Caki2 (cell line): ENCODE data around the gene NCKAP1. TPM values are rescaled to one million over a fixed set of nuclear protein-coding genes. Genes with fewer than 3 reads are reported as not detected.
A peak's percentile ranks its signal among the peaks of the same experiment; 100 is the strongest.

Experiments
- DNase-seq: peaks from one replicate; pipeline ENCODE4 v3.0.0-alpha.2; 2015; ENCODE audit warnings: low read depth
- in situ Hi-C: cut with HindIII; loops from 2 replicates; pipeline ENCODE4 v1.10.0; 2016; ENCODE audit warnings: low sequenced_read_pairs, low pct_unique_long_range_greater_than_20kb, mixed read lengths
- total RNA-seq: library from RNA; depleted of rRNA; stranded (reverse); fragments of >200 nt; shearing (Covaris generic); gene quantifications from 2 replicates; pipeline ENCODE4 v1.2.3, GENCODE V29; 2014; ENCODE audit warnings: low replicate concordance; rRNA removed

The NCKAP1 gene, protein sequence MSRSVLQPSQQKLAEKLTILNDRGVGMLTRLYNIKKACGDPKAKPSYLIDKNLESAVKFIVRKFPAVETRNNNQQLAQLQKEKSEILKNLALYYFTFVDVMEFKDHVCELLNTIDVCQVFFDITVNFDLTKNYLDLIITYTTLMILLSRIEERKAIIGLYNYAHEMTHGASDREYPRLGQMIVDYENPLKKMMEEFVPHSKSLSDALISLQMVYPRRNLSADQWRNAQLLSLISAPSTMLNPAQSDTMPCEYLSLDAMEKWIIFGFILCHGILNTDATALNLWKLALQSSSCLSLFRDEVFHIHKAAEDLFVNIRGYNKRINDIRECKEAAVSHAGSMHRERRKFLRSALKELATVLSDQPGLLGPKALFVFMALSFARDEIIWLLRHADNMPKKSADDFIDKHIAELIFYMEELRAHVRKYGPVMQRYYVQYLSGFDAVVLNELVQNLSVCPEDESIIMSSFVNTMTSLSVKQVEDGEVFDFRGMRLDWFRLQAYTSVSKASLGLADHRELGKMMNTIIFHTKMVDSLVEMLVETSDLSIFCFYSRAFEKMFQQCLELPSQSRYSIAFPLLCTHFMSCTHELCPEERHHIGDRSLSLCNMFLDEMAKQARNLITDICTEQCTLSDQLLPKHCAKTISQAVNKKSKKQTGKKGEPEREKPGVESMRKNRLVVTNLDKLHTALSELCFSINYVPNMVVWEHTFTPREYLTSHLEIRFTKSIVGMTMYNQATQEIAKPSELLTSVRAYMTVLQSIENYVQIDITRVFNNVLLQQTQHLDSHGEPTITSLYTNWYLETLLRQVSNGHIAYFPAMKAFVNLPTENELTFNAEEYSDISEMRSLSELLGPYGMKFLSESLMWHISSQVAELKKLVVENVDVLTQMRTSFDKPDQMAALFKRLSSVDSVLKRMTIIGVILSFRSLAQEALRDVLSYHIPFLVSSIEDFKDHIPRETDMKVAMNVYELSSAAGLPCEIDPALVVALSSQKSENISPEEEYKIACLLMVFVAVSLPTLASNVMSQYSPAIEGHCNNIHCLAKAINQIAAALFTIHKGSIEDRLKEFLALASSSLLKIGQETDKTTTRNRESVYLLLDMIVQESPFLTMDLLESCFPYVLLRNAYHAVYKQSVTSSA
- 72.8 and 88.9 TPM in 2 replicates for total RNA-seq

DNA sequence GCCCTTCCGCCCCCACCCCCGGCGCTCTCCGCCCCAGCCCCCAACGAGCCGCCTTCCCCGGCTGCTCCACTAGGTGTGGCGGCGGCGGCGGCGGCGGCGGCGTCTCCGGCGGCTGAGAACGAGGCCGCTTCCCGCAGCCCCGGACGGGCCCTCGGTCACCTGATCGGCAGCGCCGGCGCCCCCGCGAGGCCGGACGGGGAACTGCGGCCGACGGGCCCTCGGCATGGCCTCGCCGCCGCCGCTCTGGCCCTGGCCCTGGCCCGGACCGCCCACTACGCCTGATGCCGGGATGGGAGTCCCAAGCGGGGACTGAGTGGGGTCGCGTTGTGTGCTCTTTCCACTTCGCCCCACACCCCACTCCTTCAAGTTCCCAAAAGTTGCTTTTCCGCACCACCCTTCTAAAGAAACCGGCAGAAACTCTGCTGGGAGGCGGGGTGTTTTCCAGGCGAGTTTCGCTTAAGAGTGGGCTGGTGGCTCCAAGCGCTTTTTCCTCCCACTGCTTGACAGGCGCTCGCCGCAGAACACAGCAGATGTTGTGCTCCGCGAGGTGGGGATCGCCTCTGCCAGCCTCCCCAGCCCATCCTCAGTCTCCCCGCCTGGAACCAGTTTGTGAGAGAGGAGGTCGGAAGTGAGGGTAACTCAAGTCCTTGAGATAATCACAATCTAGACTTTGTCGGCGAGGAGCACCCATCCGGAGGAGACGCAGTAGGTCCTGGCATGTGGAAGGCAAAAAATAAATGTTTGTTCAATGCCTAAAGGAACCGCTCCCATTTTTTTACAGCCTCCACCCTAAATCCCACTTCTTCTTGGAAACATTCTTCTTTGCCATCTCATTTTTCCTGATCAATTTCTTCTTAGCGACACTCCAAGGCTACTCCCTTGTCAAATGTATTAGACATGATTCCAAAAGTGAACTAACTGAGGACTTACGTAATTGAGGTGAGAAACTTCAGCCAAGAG lies at the start of gene NCKAP1:
NCKAP1 (minus strand) TSS at position 117 of the 960 bp plus-strand sequence. CDS start 358 bp downstream, outside the sequence.
- in situ Hi-C loops: no loop called here
- peak; percentile 88 for DNase-seq

DNA sequence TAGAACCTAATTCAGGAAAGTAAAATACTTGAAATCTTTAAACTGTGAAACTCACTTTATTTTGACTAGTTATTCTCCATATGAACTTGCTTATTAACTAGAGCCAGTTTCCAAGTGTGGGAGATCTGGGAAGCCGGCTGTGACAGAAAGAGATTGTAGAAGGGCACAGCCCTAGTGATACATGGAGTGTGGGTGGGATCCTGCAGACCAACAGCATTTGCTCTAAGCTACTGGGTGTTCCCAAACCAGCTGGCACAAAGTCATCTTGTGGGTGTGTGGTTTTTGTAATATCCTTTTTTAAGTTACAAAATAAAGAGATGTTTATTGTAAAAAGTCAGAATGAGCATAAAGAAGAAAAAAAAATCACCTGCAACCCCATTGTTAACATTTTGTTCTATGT lies 43.7 kb upstream of the NCKAP1 start:
- no peak for DNase-seq
- in situ Hi-C loops: no loop called here

- DNase-seq: no peak
- in situ Hi-C loops: no loop called here
Measured at GRCh38 chr2:183079139-183079775, 41.0 kb upstream of the NCKAP1 start.

DNA sequence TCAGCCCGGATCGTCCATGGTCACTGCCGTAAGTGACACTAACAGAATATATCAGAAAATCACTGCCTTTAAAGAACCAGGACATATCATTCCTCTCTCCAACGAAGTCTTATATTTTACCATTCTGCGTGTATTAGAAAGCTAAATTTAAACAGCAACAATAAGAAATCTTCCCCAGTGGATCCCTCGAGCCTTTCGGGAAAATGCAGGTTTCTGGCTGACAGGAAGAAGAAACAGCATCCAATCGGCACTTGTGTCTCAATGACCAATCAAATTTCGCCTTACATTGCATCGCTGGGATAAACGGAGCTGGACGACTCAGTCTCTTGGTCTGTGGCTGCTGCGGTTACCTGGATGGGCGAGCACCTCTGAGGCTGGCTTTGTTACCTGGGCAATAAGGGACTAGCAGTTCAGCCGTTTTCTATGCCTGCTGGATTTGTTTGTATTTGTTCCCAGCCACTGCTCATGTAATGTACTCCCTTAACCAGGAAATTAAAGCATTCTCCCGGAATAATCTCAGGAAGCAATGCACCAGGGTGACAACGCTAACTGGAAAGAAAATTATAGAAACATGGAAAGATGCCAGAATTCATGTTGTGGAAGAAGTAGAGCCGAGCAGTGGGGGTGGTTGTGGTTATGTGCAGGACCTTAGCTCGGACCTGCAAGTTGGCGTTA lies 40.3 kb upstream of the NCKAP1 start, which contains the start of gene DUSP19:
DUSP19 (plus strand) TSS at position 284 of the 675 bp plus-strand sequence; CDS start at position 471, 187 bp downstream.
- in situ Hi-C loops: no loop called here
- peak; percentile 95 for DNase-seq

DNA sequence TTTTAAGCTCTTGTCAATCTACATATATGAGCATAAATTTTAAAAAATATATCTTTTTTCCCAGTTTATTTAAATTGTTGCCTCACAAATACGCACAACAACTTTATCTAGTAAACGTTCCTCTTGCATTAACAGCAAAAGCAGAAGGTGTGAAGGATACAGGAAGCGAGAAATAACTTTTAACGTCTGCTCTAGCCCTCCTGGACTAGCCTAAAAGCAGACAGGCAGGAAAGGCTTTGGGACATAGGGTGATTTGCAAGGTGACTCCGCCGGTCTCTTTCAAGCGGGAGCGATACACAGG lies 39.9 kb upstream of the NCKAP1 start:
- in situ Hi-C loops: no loop called here
- DNase-seq: no peak

DNA sequence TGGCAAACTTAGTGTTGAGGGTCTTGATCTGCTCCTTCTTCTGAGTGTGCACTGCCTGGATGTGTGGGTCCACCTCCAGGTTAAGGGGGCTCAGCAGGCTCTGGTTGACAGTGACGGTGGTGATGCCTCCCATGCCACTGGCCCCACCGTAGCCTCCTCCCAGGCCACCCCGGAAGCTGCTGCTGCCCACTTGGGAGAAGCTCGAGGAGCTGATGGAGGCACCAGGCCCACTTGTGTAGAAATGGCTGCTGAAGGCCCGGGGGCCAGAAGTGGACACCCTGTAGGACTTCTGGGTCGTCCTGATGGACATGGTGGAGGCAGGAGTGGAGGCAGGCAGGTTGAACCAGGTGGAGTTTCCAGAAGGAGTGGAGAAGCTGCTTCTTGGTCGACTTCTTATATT lies 33.9 kb upstream of the NCKAP1 start:
- in situ Hi-C loops: no loop called here
- DNase-seq: no peak

DNA sequence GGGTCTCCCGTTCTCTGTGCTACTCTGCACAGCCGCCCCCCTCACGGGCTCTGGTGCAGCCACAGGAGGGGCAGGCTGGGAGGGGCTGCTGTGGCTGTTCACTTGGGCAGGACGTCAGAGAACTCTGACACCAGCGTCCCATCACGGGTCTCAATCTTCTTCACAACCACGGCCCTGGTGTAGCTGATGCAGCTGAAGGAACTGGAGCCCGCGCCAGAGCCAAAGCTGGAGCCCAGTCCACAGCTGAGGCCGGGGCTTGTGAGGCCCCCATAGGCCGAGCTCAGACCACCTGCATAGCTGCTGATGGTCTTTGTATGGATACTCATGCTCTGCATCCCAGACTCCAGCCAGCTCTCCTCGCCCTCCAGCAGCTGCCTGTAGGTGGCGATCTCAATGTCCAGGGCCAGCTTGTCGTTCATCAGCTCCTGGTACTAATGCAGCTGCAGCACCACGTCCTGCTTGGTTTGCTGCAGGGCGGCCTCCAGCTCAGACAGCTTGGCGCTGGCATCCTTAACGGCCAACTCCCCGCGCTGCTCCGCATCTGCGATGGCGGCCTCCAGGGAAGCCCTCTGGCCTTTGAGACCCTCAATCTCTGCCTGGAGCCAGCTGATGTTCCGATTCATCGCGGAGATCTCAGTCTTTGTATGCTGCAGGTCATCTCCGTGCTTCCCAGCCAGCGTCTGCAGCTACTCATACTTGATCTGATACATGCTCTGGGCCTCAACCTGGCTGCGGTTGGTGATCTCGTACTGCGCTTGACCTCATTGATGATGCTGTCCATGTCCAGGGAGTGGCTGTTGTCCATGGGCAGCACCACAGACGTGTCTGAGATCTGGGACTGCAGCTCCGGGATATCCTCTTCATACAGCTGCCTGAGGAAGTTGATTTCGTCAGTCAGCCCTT lies 32.9 kb upstream of the NCKAP1 start:
- in situ Hi-C loops: no loop called here
- DNase-seq: no peak

DNA sequence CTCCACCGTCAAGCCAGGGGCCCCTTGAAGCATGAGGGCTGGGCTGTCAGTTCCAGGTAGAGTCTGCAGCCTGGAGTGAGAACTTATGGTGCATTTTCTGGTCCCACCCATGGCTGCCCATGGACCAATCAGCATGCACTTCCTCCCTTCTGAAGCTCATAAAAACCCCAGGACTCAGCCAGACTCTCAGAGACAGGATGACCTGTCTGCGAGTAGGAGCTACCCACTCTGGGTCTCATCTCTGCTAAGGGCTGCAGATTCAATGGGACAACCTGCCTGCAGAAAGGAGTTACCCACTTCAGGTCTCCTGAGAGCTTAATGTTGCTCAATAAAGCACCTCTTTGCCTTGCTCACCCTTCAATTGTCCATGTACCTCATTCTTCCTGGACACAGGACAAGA lies 30.9 kb upstream of the NCKAP1 start:
- in situ Hi-C loops: no loop called here
- no peak for DNase-seq

GRCh38 chr2:183068561-183068960 lies 30.3 kb upstream of the NCKAP1 start:
- in situ Hi-C loops: no loop called here

DNA sequence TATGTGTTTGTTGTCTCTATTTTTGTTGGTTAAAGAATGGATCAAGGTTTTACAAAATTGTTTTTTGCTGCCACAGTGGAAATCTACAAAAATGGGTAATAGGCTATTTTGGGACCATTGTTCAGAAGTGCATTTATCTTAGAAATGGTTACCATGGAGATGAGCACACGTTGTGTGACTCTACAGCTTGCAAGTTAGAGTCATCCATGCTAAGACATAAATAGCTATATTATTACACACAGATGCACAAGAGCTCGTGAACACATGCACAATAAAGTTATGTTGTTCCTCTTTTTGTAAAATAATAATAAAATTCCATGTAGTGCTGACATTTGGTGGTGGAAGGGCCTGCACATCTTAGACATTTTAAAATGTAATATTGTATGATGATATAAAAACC lies 24.8 kb upstream of the NCKAP1 start:
- DNase-seq: no peak
- in situ Hi-C loops: no loop called here

More at GRCh38 chr2:183068561-183068960, 30.3 kb upstream of the NCKAP1 start:
- DNase-seq: no peak

DNA sequence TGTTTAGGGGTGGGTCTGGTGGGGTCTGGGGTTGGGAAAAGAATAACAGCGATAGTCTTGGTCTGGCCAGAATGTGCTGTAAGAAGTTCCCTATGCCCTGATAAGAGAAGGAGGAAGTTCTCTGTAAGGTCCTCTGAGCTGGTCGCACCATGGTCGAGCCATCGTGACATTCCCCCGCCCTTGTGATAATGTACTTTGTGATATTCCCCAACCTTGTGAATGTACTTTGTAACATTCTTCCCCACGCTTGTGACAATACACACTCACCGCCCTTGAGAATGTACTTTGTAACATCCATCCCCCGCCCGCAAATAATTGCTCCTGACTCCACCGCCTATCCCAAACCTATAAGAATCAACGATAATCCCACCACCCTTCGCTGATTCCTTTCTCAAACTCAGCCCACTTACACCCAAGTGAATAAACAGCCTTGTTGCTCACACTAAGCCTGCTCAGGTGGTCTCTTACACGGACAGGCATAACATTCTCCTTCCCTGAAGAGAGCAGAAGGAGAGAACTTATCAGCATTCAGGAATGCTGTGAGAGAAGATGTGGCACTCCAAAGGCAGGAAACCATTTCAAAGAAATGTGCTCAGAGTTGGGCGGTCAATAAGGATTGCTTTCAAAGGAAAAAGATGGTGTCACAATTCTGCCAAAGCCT lies 22.4 kb upstream of the NCKAP1 start:
- DNase-seq: no peak
- in situ Hi-C loops: no loop called here

- in situ Hi-C loops: no loop called here
- DNase-seq: peak; percentile 79
Measured at GRCh38 chr2:183059561-183059960, 21.3 kb upstream of the NCKAP1 start.

GRCh38 chr2:183057333-183057985 lies 19.2 kb upstream of the NCKAP1 start:
- DNase-seq: no peak
- in situ Hi-C loops: no loop called here

DNA sequence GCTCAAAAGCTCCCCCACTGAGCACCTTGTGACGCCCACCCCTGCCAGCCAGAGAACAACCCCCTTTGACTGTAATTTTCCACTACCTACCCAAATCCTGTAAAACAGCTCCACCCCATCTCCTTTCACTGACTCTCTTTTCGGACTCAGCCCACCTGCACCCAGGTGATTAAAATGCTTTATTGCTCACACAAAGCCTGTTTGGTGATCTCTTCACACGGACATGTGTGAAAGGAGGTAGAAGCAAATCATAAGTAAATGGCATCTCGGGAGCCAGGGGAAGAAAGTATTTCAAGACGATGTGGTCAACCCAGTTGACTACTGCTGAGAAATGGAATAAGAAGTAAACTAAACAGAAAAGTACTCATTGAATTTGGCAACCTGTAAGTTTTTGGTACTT lies 11.2 kb upstream of the NCKAP1 start:
- in situ Hi-C loops: no loop called here
- no peak for DNase-seq
